SK-N-SH (cell line): ENCODE data around the gene IDH1.

Source experiments
- JUND ChIP-seq: IDR thresholded peaks from 2 replicates; pipeline ENCODE4 v1.4.0; 2012
- POLR2AphosphoS5 ChIP-seq: IDR thresholded peaks from 2 replicates; pipeline ENCODE4 v1.6.1; 2012; ENCODE audit warnings: low read depth, low read length
- RAD21 ChIP-seq: IDR thresholded peaks from 2 replicates; pipeline ENCODE4 v1.6.1; 2012; ENCODE audit warnings: mild to moderate bottlenecking, low read length
- TF ChIP-seq, protein P1 (sequence below): fragments of 200-600 bp; sonication (generic); IDR thresholded peaks from 2 replicates; pipeline ENCODE4 v1.6.1; 2017; ENCODE audit warnings: antibody characterized with exemption, mild to moderate bottlenecking, moderate library complexity

DNA sequence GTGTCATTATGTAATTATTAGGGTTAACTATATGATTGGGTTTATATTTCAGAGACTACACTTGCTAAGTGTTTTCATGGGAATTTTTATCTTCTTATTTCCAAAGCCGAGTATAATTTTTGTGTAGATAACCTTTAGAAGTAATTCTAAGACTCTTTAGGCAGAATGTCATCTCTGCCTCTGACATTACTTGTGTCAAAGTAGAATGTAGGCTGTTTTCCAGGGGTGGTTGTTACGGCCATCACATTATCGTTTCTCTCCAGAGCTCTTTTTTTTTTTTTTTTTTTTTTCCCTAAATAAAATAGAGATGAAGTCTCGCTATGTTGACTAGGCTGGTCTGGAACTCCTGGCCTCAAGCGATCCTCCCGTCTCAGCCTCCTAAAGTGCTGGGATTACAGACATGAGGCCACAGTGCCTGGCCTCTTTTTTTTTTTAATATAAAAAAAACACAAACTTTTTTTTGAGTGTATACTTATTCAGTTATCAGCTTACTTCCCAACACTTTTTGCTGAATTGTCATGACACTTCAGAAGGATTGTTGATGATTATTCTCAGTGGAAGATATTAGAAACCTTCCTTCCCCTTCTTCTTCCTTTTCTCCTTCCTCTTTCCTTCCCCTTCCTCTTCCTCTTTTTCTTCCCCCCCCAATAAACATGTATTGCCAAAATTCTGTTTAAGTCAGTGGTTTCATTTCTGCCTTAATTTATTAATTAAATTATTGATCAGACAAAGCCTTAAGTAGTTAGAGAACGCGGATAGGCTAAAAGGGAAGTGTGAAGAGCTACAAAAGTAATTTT lies 13.5 kb upstream of the IDH1 start:
- TF ChIP-seq RAD21: no peak
- TF ChIP-seq, protein P1, sequence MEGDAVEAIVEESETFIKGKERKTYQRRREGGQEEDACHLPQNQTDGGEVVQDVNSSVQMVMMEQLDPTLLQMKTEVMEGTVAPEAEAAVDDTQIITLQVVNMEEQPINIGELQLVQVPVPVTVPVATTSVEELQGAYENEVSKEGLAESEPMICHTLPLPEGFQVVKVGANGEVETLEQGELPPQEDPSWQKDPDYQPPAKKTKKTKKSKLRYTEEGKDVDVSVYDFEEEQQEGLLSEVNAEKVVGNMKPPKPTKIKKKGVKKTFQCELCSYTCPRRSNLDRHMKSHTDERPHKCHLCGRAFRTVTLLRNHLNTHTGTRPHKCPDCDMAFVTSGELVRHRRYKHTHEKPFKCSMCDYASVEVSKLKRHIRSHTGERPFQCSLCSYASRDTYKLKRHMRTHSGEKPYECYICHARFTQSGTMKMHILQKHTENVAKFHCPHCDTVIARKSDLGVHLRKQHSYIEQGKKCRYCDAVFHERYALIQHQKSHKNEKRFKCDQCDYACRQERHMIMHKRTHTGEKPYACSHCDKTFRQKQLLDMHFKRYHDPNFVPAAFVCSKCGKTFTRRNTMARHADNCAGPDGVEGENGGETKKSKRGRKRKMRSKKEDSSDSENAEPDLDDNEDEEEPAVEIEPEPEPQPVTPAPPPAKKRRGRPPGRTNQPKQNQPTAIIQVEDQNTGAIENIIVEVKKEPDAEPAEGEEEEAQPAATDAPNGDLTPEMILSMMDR: no peak
- TF ChIP-seq POLR2AphosphoS5: no peak
- no peak for TF ChIP-seq JUND
